GM10266 (cell line): Measurements from ENCODE around the gene PPL.
"Not testable (repeated sequence)": the region's sequence is repeated elsewhere in the genome, so short reads cannot be mapped to it uniquely, and the experiment has no call there.

ENCODE experiments used
- DNase-seq: peaks from one replicate; pipeline ENCODE4 v3.0.0; 2012; ENCODE audit errors: extremely low spot score
- CTCF ChIP-seq: IDR thresholded peaks from 2 replicates; pipeline ENCODE4 v1.5.1; 2012; ENCODE audit warnings: mild to moderate bottlenecking, low read depth; ENCODE audit not compliant: control insufficient read depth, insufficient read depth; ENCODE audit errors: missing control alignments

PPL gene

GRCh38 chr16:4900750-4901149 lies 36.2 kb downstream of the PPL start:
- TF ChIP-seq CTCF: no peak
- no peak for DNase-seq

- no peak for TF ChIP-seq CTCF
- DNase-seq: no peak
Observed at GRCh38 chr16:4900036-4900435, 36.9 kb downstream of the PPL start.

- TF ChIP-seq CTCF: no peak
- no peak for DNase-seq
Observed at GRCh38 chr16:4899474-4899846, 37.5 kb downstream of the PPL start.

- TF ChIP-seq CTCF: no peak
- DNase-seq: no peak
Observed at GRCh38 chr16:4898811-4899473, 38.0 kb downstream of the PPL start.

GRCh38 chr16:4897328-4897727 lies 39.6 kb downstream of the PPL start:
- no peak for TF ChIP-seq CTCF
- DNase-seq: no peak

GRCh38 chr16:4896761-4897160 lies 40.2 kb downstream of the PPL start:
- not testable (repeated sequence) for DNase-seq

GRCh38 chr16:4895366-4895765 lies 41.6 kb downstream of the PPL start:
- TF ChIP-seq CTCF: no peak
- no peak for DNase-seq

GRCh38 chr16:4894276-4895150 lies 42.4 kb downstream of the PPL start:
- TF ChIP-seq CTCF: no peak
- no peak for DNase-seq
